GM19035 (cell line): Measurements from ENCODE around the gene HDLBP.

Experiments used
- ATAC-seq: cut with Tn5 transposase; IDR thresholded peaks from one replicate; pipeline ENCODE4 v1.9.1; 2021; ENCODE audit not compliant: unreplicated experiment

Gene HDLBP

DNA sequence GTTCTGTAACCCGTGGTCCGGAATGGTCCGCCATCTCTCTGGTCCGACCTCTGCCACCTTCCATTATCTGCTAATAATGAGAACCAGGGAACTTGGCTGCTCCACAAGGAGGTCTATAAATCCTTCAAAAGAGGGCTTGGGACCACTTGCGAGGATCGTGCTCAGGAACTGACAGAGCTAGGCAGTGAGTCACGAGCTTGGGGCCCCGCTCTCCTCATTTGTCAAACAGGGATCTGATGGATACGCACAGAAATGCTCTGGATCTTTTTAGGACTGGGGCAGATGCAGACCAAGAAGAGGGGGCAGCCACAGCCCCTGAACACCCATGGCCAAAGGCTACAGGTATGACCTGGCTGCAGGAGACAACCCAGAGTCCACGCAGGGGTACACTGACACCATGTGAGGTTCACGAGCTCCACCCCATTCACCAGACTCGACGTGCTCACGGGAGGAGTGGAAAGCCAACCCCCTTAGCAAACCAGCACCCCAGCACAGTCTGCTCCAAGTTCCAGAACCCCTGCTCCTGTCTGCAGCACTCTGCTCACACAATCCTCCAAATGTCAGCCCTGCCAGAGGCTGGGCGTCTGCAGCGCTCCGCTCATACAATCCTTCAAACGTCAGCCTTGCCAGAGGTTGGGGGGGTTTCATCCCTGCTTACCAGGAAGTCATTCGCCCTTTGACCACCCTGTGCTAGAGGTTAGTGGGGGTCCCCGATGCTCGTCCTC is 81.2 kb downstream of the HDLBP start:
- no peak for ATAC-seq

DNA sequence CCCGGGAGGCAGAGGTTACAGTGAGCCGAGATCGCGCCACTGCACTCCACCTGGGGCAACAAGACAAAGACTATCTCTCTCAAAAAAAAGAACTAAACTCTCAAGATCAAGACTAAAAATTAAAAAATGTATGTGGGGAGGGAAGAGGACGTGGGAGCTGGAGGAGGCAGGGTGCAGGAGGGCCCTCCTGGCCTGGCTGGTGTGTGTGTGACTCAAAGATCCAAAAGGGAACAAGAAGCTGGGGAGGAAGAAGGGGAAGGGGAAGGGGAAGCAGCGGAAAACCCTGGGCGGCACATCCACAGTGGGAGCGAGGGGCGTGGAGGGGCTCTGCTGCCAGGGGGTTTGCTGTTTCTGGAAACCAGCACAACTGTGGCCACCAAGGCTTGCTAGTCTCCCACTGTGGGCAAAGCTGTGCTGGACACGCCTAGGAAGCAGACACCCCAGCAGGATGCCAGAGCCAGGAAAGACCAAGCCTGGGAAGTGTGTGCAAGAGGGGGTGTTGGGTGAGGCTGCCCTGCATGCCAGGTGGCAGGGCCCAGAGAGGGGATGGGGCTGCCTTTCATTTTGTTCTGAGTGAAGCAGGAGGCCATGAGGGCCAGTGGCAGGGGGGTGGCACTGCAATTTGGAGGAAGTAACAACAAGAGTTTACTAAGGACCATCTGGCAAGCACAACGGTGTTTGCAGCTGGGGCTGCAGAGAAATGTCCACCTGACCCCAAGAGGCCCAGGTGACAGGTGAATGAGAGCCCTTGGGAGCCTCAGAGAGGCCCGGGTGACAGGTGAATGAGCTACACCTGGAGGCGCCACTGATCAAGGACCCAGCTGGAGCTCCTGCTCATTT is 82.5 kb downstream of the HDLBP start:
- ATAC-seq, result no peak

DNA sequence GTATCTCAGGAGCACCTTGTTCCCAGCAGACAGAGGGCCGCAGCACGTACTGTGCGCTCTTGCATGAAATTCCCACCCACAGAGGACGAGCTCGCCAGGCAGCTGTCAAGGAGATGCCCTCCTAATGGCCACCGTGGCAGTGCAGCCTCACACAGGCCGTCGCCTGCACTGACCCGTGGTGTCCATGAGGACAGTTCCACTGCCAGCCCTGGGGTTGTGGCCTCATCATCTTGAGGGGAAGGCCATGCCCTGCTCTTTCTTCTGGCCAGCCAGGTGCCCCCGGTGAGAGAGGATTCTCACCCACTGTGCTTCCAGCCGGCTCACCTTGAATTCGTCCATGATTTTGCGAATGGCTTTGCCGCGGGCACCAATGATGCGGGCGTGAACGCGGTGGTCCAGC is 85.0 kb downstream of the HDLBP start:
- ATAC-seq, result no peak

DNA sequence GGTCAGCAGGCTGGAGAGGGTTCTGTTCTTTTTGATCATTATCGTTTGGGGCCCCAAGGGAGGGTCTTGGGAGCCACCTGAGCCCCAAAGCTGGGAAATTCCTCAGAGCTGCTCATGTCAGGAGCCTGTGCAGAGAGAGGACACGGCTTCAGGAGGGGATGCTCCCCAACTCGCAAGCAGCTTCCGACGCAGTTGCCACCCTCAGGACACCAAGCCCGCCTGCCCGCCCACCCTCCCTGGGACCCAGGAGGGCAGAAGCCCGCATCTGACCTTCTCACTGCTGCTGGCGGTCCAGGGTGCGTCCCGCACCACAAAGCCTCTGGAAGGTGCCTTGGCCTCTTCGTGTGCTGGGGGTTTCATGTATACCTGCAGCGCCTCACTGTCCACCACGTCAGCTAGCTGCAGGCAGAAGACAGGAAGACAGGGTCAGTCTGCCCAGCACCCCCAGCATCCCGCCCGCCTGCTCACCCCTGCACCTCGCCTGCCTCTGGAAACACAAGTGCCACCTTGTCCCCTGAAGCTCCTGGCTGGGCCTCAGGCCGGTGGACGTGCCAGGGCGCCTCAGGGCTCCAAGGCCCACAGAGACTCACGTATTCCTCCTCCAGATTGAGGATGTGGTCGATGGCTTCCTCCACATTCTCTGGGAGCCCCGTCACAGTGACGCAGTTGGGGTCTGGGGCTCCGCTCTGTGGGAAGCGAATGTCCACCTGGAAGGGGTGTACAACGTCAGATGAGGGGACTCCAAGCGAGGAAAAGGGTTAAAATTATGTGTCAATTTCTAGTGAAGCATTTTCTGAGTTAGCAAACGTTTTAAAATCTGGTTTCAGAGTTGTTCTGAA is 85.7 kb downstream of the HDLBP start:
- no peak for ATAC-seq

DNA sequence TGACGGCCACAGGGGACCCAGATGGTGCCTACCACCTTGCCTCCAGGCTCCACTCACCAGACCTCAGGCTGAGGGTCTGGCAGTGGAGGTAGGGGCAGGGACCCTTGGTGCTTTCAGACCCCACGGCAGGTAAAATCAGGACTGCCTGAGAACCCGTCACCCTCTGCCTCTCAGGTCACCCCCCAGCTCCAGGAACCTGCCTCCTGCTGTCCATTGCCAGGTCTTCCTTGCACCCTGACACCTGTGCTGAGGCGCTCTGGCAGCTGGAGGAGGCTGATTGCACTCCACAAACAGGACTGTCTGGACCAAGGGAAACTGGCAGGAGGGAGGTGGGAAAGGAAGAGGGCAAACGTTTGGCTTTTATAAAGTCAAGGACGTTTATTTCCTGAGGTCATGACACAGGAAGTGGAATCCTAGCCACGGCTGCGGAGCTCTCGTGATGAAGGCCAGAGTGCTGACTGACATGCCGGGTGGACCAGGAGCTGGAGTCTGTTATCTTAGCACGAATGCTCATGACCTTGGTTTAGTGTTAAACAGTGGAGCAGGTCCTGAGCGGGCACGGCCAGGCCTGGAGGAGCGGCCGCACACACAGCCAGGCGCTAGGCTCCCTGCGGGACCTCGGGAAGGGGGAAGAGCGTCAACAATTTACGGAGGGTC is 86.5 kb downstream of the HDLBP start:
- ATAC-seq, result no peak

DNA sequence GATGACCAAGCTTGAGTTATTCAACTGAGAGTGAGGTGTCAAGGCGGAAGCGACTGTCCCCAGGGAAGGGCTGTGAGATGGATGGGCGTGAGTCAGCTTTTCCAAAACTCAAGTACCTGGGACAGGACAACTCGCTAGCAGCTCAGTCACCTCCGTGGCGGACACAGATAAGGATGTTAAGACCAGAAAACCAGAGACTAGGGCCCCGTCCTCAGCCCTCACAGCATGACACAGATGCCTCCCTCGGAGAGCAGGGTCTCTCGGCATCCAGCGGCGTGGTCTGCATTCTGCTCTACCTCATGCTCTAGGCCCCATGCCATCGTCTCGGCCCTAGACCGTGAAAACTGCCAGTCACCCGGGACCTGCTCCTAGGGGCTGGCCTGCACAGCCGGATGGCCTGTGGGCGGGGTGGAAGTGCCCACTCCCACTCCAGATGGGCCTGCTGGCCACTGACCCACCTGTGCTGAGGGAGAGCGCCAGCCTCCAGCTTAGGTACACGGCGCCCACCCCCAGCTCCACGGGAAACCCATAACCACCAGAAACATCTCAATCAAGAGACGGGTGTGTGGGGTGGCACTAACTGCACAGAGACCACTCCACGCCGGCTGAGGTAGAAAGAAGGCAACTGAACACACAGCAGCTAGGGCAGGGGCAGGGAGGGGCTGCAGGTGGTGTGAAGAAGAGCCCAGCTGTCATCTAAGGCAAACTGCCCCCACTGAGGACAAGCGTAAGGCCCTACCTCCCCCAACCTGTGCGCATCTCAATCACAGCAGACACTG is 87.2 kb downstream of the HDLBP start:
- ATAC-seq, result no peak

DNA sequence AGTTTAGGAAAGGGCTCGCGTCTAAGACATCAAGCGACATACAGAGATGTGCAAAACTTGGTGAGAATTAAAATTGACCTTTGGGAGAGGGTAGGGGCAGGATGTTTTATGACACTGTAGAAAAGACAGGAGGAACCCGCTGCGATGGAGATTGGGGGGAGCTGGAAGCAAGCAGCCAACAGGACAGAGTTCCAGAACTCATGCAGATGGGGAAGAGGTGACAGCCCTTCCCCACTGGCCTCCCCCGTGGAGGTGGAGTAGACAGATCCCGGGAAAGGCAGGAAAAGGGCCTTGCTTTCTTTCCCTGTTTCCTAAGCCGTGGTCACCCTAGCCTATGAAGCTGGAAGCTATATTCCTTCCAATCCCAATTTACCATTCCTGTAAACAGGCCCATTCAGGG is 87.9 kb downstream of the HDLBP start:
- no peak for ATAC-seq

DNA sequence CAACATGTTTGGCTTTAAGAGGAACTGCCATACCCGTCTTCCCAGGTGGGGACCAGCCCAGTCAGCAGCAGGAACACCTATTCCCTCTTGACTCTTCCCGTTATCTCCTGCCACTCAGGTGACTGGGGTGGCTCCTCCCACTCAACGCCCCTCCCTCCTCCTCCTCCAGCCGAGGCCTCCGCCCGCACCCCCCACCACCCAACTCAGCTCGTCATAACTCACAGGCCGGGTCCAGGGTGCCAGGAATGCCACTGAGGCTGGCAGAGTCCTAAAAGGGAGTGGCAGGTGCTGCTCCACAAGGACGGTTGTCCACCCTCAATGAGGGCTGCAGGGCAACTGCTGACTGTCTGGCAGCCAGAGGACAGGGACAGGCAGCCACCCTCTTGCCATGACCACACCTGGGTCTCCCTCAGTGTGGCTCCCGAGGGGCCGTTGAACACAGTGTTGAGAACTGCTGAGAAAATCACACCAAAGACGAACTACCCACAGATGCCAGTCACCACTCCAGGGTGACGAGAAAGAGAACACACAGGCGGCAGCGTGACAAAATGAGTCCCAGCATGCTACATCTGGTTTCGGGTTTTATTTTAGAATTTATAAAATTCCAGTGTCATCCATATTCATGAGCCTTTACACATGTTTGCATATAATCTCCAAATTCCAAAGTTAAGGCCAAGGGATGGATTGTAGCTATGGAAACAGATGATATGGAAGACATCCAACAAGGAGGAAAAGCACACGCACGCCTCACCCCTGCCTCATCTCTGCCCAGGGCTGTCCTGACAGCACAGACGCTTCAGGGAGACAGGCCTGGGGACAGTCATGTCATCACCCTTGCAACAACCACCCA is 88.5 kb downstream of the HDLBP start:
- ATAC-seq, result no peak

DNA sequence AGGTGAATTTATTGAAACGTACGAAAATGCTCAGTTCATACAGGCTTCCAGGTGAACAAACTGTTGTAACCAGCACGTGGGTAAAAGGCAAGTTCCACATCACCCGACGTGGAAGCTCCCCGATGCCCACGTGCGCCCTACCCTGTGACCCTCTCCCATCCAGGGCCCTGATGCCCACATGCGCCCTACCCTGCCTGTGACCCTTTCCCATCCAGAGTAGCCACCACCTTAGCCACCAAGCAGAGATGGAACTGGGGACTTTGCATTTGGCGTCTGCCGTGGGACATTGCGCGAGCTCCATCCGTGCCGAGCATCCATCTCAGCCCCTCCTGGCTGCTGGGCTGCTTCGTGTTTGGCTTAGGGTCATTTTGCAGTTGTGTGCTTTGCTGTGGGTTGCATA is 89.5 kb downstream of the HDLBP start:
- ATAC-seq, result no peak

DNA sequence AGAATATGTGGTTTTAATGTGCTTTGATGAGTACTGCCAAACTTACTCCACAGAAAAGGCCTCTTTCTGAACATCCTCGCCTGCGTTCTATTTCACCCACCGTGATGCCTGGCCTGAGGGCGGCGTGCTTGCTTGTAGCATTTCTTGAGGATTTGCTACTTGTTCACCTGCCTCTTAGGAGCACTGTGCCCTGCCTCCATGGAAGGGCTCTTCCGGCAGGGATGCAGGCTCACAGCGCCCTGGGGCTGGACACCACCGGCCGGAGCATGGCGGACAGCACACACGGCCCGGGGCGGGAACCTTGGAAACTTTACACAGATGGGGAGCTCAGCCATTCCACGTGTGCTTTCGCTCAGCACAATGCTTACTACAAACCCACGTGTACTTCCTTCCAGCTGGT is 89.9 kb downstream of the HDLBP start:
- no peak for ATAC-seq

DNA sequence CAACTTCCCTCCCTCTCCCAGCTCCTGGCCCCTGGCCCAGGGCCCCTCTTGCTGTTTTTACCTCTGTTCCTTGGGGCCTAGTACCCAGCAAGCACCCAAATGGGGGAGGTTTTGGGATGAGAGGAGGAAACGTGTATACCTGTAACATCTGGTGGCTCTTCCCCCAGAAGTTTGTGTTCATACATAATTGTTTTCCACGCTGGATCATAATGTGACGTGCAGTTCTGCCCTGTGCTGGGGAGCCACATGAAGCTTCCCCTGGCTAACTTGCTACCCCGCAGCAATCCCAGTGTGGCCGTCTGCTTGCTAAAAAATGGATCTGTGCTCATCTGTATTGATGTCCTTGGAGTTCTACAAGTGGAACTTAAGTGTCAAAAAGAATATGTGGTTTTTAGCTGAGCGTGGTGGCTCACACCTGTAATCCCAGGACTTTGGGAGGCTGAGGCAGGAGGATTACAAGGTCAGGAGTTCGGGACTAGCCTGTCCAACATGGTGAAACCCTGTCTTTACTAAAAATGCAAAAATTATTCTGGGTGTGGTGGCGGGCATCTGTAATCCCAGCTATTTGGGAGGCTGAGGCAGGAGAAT is 90.5 kb downstream of the HDLBP start:
- ATAC-seq, result no peak

DNA sequence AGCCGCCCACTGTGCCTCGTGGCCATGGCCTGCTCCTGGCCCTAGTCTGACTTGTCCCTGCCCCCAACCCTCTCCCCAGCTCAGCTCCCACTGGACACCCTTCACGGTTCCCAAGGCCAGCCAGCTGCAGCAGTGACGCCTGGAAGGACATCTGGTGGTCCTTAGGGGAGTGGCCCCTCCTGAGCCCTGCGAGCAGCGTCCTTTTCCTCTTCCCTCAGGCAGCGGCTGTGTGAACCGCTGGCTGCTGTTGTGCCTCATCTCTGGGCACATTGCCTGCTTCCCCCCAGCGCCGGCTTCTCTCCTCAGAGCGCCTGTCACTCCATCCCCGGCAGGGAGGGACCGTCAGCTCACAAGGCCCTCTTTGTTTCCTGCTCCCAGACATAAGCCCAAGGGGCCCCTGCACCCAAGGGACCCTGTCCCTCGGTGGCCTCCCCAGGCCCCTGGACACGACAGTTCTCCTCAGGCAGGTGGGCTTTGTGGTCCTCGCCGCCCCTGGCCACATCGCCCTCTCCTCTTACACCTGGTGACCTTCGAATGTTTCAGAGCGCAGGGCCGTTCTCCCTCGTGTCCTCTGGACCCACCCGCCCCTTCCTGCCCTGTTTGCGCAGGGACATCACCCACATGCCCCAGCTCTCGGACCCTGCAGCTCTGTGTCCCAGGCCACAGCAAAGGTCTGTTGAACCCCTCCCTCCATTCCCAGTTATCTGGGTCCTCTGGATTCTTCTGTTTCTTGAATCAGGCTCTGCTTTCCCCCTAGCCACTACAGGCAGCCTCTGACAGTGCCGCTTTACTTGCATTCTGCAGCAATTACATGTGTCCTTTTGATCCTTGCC is 91.2 kb downstream of the HDLBP start:
- no peak for ATAC-seq

DNA sequence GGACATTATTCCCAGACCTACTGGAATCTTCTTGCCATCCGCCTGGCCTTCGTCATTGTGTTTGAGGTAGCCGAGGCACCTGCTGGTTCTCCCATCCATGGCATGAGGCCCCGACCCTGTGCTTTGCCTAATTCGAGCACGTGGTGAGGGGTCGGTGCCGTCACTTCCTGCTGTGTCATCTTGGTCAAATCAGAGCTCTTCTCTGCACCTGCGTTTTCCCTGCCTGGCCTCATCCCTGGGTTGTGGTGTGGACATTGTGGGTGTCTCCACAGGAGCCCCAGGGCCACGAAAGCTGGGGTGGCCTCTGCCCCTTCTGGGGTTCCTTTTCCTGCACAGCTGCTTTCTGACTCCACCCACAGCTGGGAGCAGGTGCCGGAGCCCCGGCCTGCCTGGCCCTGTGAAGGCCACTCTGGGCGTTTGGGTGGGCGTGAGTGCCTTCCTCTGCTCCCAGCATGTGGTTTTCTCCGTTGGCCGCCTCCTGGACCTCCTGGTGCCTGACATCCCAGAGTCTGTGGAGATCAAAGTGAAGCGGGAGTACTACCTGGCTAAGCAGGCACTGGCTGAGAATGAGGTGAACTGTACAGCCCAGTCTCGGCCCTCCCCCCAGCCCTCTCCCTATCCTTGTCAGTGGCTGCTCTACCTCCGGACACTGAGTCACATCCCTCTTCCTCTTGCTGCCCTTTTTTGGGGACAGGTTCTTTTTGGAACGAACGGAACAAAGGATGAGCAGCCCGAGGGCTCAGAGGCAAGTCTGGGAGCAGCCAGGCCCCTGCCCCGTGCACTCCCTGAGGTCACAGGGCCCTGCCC is 92.1 kb downstream of the HDLBP start:
- no peak for ATAC-seq

DNA sequence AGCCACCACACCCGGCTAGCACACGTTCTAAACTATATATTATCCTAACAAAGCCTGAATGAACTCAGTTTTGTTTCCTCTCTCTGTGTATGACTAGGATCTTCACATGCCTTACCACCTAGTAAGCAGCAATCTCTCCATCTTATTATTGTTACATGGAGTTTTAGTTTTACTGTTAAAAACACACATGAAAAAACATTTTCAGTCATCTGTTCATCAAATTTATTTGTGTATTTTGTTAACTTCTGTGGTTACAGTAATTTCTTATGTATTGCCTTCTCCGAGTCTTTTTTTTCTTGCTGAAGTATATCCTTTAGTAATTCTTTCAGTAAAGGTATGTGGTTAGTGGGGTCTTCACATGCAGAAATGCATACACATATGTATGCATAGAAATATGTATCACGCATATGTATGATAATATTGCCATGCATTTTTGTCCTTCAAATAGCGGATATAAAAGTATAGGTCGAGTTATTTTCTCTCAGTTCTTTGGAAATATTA is 95.6 kb downstream of the HDLBP start:
- no peak for ATAC-seq

DNA sequence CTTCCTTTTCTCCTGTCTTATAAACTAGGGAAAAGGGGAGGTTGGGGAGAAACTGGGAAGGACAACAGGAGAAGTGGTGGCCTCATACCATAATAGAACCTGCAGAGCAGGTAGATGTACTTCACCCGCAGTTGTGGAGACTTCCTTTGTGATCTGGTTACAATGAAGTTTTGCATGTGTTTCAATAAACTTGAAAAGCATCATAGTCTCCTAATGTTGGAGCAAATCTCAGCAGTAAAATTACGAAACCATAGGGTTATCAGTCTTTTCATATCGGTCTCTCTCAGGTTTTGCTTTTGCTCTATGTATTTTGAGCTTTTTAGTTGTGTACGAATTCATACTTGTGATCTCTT is 96.5 kb downstream of the HDLBP start:
- no peak for ATAC-seq

DNA sequence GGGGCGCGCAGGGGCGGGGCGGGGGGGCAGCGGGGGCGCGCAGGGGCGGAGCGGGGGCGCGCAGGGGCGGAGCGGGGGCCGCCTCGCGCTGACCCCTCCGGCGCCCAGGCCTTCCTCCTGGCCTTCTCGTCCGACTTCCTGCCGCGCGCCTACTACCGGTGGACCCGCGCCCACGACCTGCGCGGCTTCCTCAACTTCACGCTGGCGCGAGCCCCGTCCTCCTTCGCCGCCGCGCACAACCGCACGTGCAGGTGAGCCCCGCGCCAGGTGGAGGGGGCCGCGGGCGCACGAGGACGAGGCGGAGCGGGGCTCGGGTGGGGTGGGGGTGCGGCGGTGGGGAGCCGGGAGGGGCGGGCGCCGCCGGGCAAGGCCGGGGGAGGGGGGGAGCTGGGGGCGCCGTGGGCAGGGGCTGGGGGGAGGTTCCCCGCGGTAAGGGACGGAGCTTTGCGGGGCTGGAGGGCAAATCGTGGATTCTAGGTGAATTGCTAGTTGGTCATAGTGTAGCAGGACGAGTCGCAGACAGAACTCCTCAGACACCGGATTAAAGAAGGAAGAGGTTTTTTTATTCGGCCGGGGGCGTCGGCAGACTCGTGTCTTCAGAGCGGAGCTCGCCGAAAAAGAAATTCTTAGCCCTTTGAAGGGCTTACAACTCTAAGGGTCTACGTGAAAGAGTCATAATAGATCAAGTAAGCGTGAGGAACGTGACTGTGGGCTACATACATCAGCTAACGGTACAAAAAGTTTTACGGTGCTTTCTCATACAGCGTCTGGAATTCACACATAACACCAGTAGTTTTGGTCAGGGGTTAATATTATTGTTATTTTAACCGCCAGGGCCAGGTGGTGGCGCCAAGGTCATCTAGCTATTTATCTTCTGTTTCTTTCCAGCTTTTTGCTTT is 97.1 kb downstream of the HDLBP start:
- no peak for ATAC-seq
